NCI-H2107 treated with DMSO at 0.1 percent for 48 hours (cell line): Measurements from ENCODE around the gene TTYH2.

Source experiments
- DNase-seq: peaks from one replicate; lab custom pipeline; 2025; ENCODE audit not compliant: unreplicated experiment; lab: John Stamatoyannopoulos, UW

Gene TTYH2

GRCh38 chr17:74233937-74234336, 20.6 kb downstream of the TTYH2 start:
- DNase-seq: no peak

- no peak for DNase-seq
Observed at GRCh38 chr17:74234486-74234885, 21.1 kb downstream of the TTYH2 start.

- no peak for DNase-seq
Observed at GRCh38 chr17:74235040-74235581, 21.7 kb downstream of the TTYH2 start.

- no peak for DNase-seq
Observed at GRCh38 chr17:74235911-74236371, 22.6 kb downstream of the TTYH2 start.

- no peak for DNase-seq
Observed at GRCh38 chr17:74237321-74237720, 23.9 kb downstream of the TTYH2 start.

- DNase-seq: no peak
Observed at GRCh38 chr17:74239172-74239571, 25.8 kb downstream of the TTYH2 start.

- DNase-seq: no peak
Observed at GRCh38 chr17:74240618-74241205, 27.3 kb downstream of the TTYH2 start.

- no peak for DNase-seq
Observed at GRCh38 chr17:74241431-74241830, 28.1 kb downstream of the TTYH2 start.

- DNase-seq: no peak
Observed at GRCh38 chr17:74241847-74242246, 28.5 kb downstream of the TTYH2 start.

GRCh38 chr17:74243013-74243755, 29.8 kb downstream of the TTYH2 start:
- no peak for DNase-seq

- DNase-seq: no peak
Observed at GRCh38 chr17:74244128-74244527, 30.8 kb downstream of the TTYH2 start.

- DNase-seq: no peak
Observed at GRCh38 chr17:74244548-74244947, 31.2 kb downstream of the TTYH2 start.

GRCh38 chr17:74245145-74245831, 31.9 kb downstream of the TTYH2 start:
- DNase-seq: no peak

- no peak for DNase-seq
Observed at GRCh38 chr17:74245871-74246270, 32.5 kb downstream of the TTYH2 start.

GRCh38 chr17:74249590-74250270, 36.4 kb downstream of the TTYH2 start:
- no peak for DNase-seq

GRCh38 chr17:74250324-74250995, 37.1 kb downstream of the TTYH2 start:
- DNase-seq: no peak

- no peak for DNase-seq
Observed at GRCh38 chr17:74251051-74251450, 37.7 kb downstream of the TTYH2 start.

- DNase-seq: no peak
Observed at GRCh38 chr17:74251569-74251968, 38.2 kb downstream of the TTYH2 start.

GRCh38 chr17:74252211-74252610, 38.8 kb downstream of the TTYH2 start:
- no peak for DNase-seq

GRCh38 chr17:74253036-74253435, 39.7 kb downstream of the TTYH2 start:
- no peak for DNase-seq

- no peak for DNase-seq
Observed at GRCh38 chr17:74257311-74257710, 43.9 kb downstream of the TTYH2 start.
